OCI-LY7 (cell line): ENCODE data around the gene SYNPO2. TPM values are rescaled to one million over a fixed set of nuclear protein-coding genes. Genes with fewer than 3 reads are reported as not detected.
A peak's percentile ranks its signal among the peaks of the same experiment; 100 is the strongest.

Source experiments
- BruUV-seq: library from RNA; stranded (reverse); fragments of 400-500 nt; replicated peaks from 2 replicates; lab custom pipeline; 2021; lab: Mats Ljungman, UMichigan
- CTCF ChIA-PET: fragments of 300-600 bp; sonication (Branson Sonifier 250); formaldehyde crosslinking; loops from one replicate; lab custom pipeline; 2022; ENCODE audit warnings: antibody characterized with exemption; ENCODE audit not compliant: unreplicated experiment; lab: Charles Lee
- POLR2A ChIA-PET: fragments of 300-600 bp; sonication (Branson Sonifier 250); formaldehyde crosslinking; loops from one replicate; lab custom pipeline; 2022; ENCODE audit warnings: antibody characterized with exemption; lab: Charles Lee
- DNase-seq: peaks from one replicate; pipeline ENCODE4 v3.0.0-alpha.2; 2015; ENCODE audit warnings: low spot score
- H2AFZ ChIP-seq: fragments of 200-600 bp; sonication (generic), shearing (Covaris generic); 2 replicates; pipeline ENCODE4 v1.6.1; 2014; ENCODE audit warnings: mild to moderate bottlenecking, antibody characterized with exemption, low read length, moderate library complexity
- H3K27ac ChIP-seq: fragments of 200-600 bp; sonication (generic); 2 replicates; pipeline ENCODE4 v1.5.1; 2014; ENCODE audit warnings: mixed run types, low read depth, mild to moderate bottlenecking, moderate library complexity, low read length, inconsistent platforms; ENCODE audit not compliant: poor library complexity, severe bottlenecking
- H3K36me3 ChIP-seq: fragments of 200-600 bp; sonication (generic); 2 replicates; pipeline ENCODE4 v1.6.1; 2014; ENCODE audit warnings: mild to moderate bottlenecking, antibody characterized with exemption, low read length, moderate library complexity, mixed read lengths; ENCODE audit not compliant: insufficient read depth
- H3K4me1 ChIP-seq: fragments of 200-600 bp; sonication (generic); 2 replicates; pipeline ENCODE4 v1.5.1; 2014; ENCODE audit warnings: mild to moderate bottlenecking, low read length; ENCODE audit not compliant: insufficient read depth, poor library complexity, severe bottlenecking
- H3K4me2 ChIP-seq: fragments of 200-600 bp; sonication (generic); 2 replicates; pipeline ENCODE4 v1.6.1; 2014; ENCODE audit warnings: mild to moderate bottlenecking, low read length
- H3K4me3 ChIP-seq: fragments of 200-600 bp; sonication (generic); 2 replicates; pipeline ENCODE4 v1.5.1; 2014; ENCODE audit warnings: mild to moderate bottlenecking, low read depth, low read length; ENCODE audit not compliant: poor library complexity, severe bottlenecking
- H3K79me2 ChIP-seq: fragments of 200-600 bp; sonication (generic); 2 replicates; pipeline ENCODE4 v1.6.1; 2016; ENCODE audit warnings: low read depth, mild to moderate bottlenecking, low read length, moderate library complexity, mixed read lengths; ENCODE audit not compliant: insufficient read depth
- H3K9me2 ChIP-seq: fragments of 200-600 bp; sonication (generic); 2 replicates; pipeline ENCODE4 v1.6.1; 2016; ENCODE audit warnings: mild to moderate bottlenecking, low read length, mixed read lengths; ENCODE audit not compliant: insufficient read depth
- H3K9me3 ChIP-seq: fragments of 200-600 bp; sonication (generic); 2 replicates; pipeline ENCODE4 v1.6.1; 2014; ENCODE audit warnings: mild to moderate bottlenecking, mixed run types, low read length, mixed read lengths
- H4K20me1 ChIP-seq: fragments of 200-600 bp; sonication (generic); 2 replicates; pipeline ENCODE4 v1.6.1; 2014; ENCODE audit warnings: mild to moderate bottlenecking, antibody characterized with exemption, low read length, moderate library complexity, mixed read lengths; ENCODE audit not compliant: insufficient read depth
- CTCF ChIP-seq: fragments of 200-600 bp; sonication (generic); conservative IDR thresholded peaks from 2 replicates; pipeline ENCODE4 v1.5.1; 2014; ENCODE audit warnings: mild to moderate bottlenecking, antibody characterized with exemption, low read length, moderate library complexity, mixed read lengths
- EZH2phosphoT487 ChIP-seq: fragments of 200-600 bp; sonication (generic); IDR thresholded peaks from 2 replicates; pipeline ENCODE4 v1.6.1; 2018; ENCODE audit warnings: low read depth, borderline replicate concordance, mild to moderate bottlenecking, mixed run types, antibody characterized with exemption, low read length, moderate library complexity, mixed read lengths
- intact Hi-C: fragments of 100-400 bp; cut with micrococcal nuclease; formaldehyde crosslinking; loops from one replicate; pipeline ENCODE4 v1.10.0; 2022; ENCODE audit not compliant: unreplicated experiment
- total RNA-seq, 2 experiments: library from RNA; depleted of rRNA in 1 of 2; stranded (reverse); fragments of >200 nt in 1 of 2; shearing (Covaris generic) in 1 of 2; gene quantifications; 2 replicates each; pipeline ENCODE4 v1.2.3, GENCODE V29; 2014 to 2022

The SYNPO2 gene
- total RNA-seq, 2 experiments from 2014 or later: 0.11 to 0.19 TPM

GRCh38 chr4:118879409-118879808, 9.2 kb upstream of the SYNPO2 start:
- no peaks in the 10 kb centered on the region for H3K4me1 ChIP-seq
- ChIA-PET CTCF (no interaction called here), POLR2A (interaction anchor here (0.5 to 1.7 kb wide), 2 partner anchors 11 to 15 kb away, joined by 4 to 7 read pairs; no protein-coding TSS in a partner anchor)
- no peaks in the 10 kb centered on the region for H3K9me2 ChIP-seq
- no peak overlapping the region for H3K4me2 ChIP-seq
- H3K27ac ChIP-seq: no peak overlapping the region
- no peak for DNase-seq
- H2AFZ ChIP-seq: no peak overlapping the region
- no peak overlapping the region for H3K4me3 ChIP-seq
- intact Hi-C loops: no loop called here
- H3K36me3 ChIP-seq: no peaks in the 10 kb centered on the region
- TF ChIP-seq EZH2phosphoT487 (no peak), CTCF (no peak)
- no peaks in the 10 kb centered on the region for H3K9me3 ChIP-seq
- H3K79me2 ChIP-seq: no peaks in the 10 kb centered on the region
- H4K20me1 ChIP-seq: no peaks in the 10 kb centered on the region
- no TSS peak for BruUV-seq

DNA sequence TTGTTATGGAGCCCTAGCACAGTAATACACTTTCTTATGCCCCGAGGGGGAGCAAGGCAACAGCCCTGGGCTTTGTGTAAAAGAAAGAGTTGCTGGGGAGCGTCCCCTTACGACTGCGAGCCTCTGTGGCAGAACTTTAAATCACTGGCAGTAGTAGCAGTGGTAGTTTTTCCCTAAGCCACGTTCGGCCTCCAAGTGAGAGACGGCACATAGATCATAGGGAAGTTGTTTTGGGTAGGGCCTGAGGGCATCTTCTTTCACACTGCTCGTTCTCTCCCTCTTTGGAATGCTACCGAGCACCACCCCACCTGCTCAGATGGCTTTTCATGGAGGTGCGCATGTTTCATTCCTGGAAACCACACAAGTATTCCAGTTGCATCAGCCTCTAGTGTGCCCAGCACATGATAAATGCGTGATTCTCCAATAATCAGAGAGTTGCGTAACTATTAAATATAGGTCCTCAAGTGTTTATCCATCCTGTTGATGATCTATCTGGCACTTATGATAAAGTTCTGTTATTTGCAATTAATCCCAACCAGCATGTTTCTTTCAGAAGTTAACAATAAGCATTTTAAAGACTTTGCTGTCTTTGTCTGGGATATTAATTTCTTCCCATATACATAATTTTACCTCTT, 7.0 kb upstream of the SYNPO2 start:
- no peak overlapping the region for H2AFZ ChIP-seq
- intact Hi-C loops: loop anchor here (10.0 kb wide), 2 partner anchors 337 to 597 kb away; no protein-coding TSS in a partner anchor
- ChIA-PET POLR2A (interaction anchor here (1.3 kb wide), 1 partner anchor 31 kb away, joined by 3 read pairs; no protein-coding TSS in a partner anchor), CTCF (no interaction called here)
- no peak overlapping the region for H3K27ac ChIP-seq
- BruUV-seq: no TSS peak
- no peak overlapping the region for H3K4me3 ChIP-seq
- H4K20me1 ChIP-seq: no peaks in the 10 kb centered on the region
- no peaks in the 10 kb centered on the region for H3K9me2 ChIP-seq
- H3K79me2 ChIP-seq: no peaks in the 10 kb centered on the region
- H3K9me3 ChIP-seq: no peaks in the 10 kb centered on the region
- no peaks in the 10 kb centered on the region for H3K36me3 ChIP-seq
- TF ChIP-seq CTCF: no peak
- no peak for TF ChIP-seq EZH2phosphoT487
- DNase-seq: no peak
- no peak overlapping the region for H3K4me2 ChIP-seq
- no peaks in the 10 kb centered on the region for H3K4me1 ChIP-seq

DNA sequence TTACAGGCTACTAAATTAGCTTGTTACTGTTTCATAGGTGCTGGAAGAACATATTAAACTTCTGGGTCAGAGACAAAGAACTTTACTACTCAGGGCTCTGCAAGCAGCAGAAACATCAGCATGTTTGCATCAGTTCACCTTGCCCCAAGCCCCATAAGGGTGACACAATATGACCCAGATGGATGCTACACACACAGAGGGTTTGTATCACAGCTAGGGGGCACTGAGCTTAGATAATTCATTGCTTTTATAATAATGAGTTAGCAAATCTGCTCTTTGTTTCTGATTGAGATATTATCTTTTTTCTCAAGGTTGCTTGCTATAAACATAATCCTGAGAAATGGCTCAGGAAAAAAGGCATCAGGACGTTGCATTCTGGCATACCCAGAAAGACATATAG, 4.8 kb upstream of the SYNPO2 start:
- H3K36me3 ChIP-seq: no peaks in the 10 kb centered on the region
- H3K9me2 ChIP-seq: no peaks in the 10 kb centered on the region
- no peaks in the 10 kb centered on the region for H3K9me3 ChIP-seq
- H3K4me2 ChIP-seq: no peak overlapping the region
- H3K4me3 ChIP-seq: no peak overlapping the region
- H4K20me1 ChIP-seq: no peaks in the 10 kb centered on the region
- TF ChIP-seq CTCF (peak; percentile 71), EZH2phosphoT487 (no peak)
- ChIA-PET CTCF (interaction anchor here (0.6 kb wide), 1 partner anchor 72 kb away, joined by 3 read pairs; no protein-coding TSS in a partner anchor), POLR2A (interaction anchor here (0.7 to 1.1 kb wide), 3 partner anchors 13 to 47 kb away, joined by 3 to 4 read pairs (median 3); no protein-coding TSS in a partner anchor)
- no peaks in the 10 kb centered on the region for H3K79me2 ChIP-seq
- H3K27ac ChIP-seq: no peak overlapping the region
- H2AFZ ChIP-seq: no peak overlapping the region
- H3K4me1 ChIP-seq: no peaks in the 10 kb centered on the region
- no TSS peak for BruUV-seq
- intact Hi-C loops: loop anchor here (10.0 kb wide), 2 partner anchors 339 to 599 kb away; no protein-coding TSS in a partner anchor
- peak; percentile 29 for DNase-seq
